HG02678 (cell line): Measurements from ENCODE around the gene CLCN5.

Experiments
- ATAC-seq: cut with Tn5 transposase; IDR thresholded peaks from one replicate; pipeline ENCODE4 v1.9.1; 2021; ENCODE audit warnings: mild to moderate bottlenecking, moderate library complexity; ENCODE audit not compliant: unreplicated experiment

The CLCN5 gene

GRCh38 chrX:50075630-50076339 lies 153.4 kb downstream of the CLCN5 start:
- peak; percentile 78 for ATAC-seq

GRCh38 chrX:50081282-50081889 lies 159.0 kb downstream of the CLCN5 start:
- peak; percentile 61 for ATAC-seq

- no peak for ATAC-seq
Observed at GRCh38 chrX:50082741-50083140, 160.3 kb downstream of the CLCN5 start.

- no peak for ATAC-seq
Observed at GRCh38 chrX:50088645-50089044, 166.2 kb downstream of the CLCN5 start.

GRCh38 chrX:50093625-50094024 lies 171.2 kb downstream of the CLCN5 start:
- ATAC-seq = no peak

GRCh38 chrX:50097071-50097470 lies 174.7 kb downstream of the CLCN5 start:
- ATAC-seq = no peak

GRCh38 chrX:50098241-50098640 lies 175.8 kb downstream of the CLCN5 start:
- no peak for ATAC-seq

GRCh38 chrX:50098749-50099148 lies 176.4 kb downstream of the CLCN5 start:
- ATAC-seq = no peak

GRCh38 chrX:50099331-50099730 lies 176.9 kb downstream of the CLCN5 start:
- ATAC-seq = no peak

- no peak for ATAC-seq
Observed at GRCh38 chrX:50100188-50100587, 177.8 kb downstream of the CLCN5 start.

GRCh38 chrX:50103176-50103575 lies 180.8 kb downstream of the CLCN5 start:
- no peak for ATAC-seq

GRCh38 chrX:50103866-50104566 lies 181.6 kb downstream of the CLCN5 start:
- no peak for ATAC-seq

GRCh38 chrX:50106051-50106675 lies 183.8 kb downstream of the CLCN5 start:
- no peak for ATAC-seq

GRCh38 chrX:50107470-50107869 lies 185.1 kb downstream of the CLCN5 start:
- no peak for ATAC-seq

- ATAC-seq = no peak
Observed at GRCh38 chrX:50108264-50108663, 185.9 kb downstream of the CLCN5 start.

GRCh38 chrX:50111742-50112141 lies 189.3 kb downstream of the CLCN5 start:
- no peak for ATAC-seq

GRCh38 chrX:50114113-50114512 lies 191.7 kb downstream of the CLCN5 start:
- no peak for ATAC-seq

GRCh38 chrX:50115973-50116372 lies 193.6 kb downstream of the CLCN5 start:
- ATAC-seq = no peak

GRCh38 chrX:50117476-50117875 lies 195.1 kb downstream of the CLCN5 start:
- ATAC-seq = no peak

- ATAC-seq = no peak
Observed at GRCh38 chrX:50125480-50125879, 203.1 kb downstream of the CLCN5 start.

- no peak for ATAC-seq
Observed at GRCh38 chrX:50147972-50148371, 225.6 kb downstream of the CLCN5 start.
